Measurements from ENCODE around the gene CCDC198.

GRCh38 chr14:57530571-57530970 is 36.9 kb upstream of the CCDC198 start:
- TF ChIP-seq, protein P1, sequence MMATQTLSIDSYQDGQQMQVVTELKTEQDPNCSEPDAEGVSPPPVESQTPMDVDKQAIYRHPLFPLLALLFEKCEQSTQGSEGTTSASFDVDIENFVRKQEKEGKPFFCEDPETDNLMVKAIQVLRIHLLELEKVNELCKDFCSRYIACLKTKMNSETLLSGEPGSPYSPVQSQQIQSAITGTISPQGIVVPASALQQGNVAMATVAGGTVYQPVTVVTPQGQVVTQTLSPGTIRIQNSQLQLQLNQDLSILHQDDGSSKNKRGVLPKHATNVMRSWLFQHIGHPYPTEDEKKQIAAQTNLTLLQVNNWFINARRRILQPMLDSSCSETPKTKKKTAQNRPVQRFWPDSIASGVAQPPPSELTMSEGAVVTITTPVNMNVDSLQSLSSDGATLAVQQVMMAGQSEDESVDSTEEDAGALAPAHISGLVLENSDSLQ (IDR thresholded peaks at IDR 0.05), result no peak
- TF ChIP-seq CTBP1 (IDR thresholded peaks at IDR 0.05; ENCODE audit: borderline replicate concordance) (no peak), FOXA1 (IDR thresholded peaks at IDR 0.05) (no peak), TARDBP (IDR thresholded peaks at IDR 0.05) (no peak), FOXM1 (IDR thresholded peaks at IDR 0.05; ENCODE audit: borderline replicate concordance) (no peak), LEF1 (IDR thresholded peaks at IDR 0.05; ENCODE audit: borderline replicate concordance) (no peak), BHLHE40 (IDR thresholded peaks at IDR 0.05; ENCODE audit: borderline replicate concordance) (no peak), ARNT (IDR thresholded peaks at IDR 0.05) (no peak), NFRKB (IDR thresholded peaks at IDR 0.05) (no peak), FOXK2 (IDR thresholded peaks at IDR 0.05) (no peak), L3MBTL2 (conservative IDR thresholded peaks at IDR 0.05) (no peak)

All from HEK293T (cell line).